ENCODE measurements around the gene CORIN. TPM values are rescaled to one million over a fixed set of nuclear protein-coding genes. Genes with fewer than 3 reads are reported as not detected.
A peak's percentile ranks its signal among the peaks of the same experiment; 100 is the strongest.

CORIN gene
- total RNA-seq, 2 experiments from 2014 or later: 0.29 to 0.34 TPM

DNA sequence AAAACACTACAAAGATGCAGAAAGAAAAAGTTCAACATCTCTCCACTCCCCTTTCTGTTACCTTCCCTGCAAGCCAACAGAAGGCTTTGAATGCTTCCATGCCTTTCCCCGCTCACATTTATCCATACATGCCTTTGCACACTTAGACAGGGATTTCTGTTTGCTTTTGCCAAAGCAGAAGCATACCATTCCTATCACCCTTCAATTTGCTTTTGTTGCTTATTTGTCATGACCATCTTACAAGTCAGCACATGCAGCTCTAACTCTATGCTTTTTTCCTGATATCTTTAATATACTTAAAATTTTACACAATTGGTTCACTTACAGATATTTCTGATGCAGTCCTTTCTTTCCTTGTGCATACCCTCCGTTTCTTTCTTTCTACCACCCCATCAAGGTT, 169.6 kb downstream of the CORIN start:
- no peak for DNase-seq
- Mint-ChIP-seq H3K9me3 (no peaks in the 10 kb centered on the region), H3K27ac (no peak overlapping the region), H3K4me3 (no peak overlapping the region), H3K36me3 (ENCODE audit: low read depth) (no peaks in the 10 kb centered on the region), H3K27me3 (peaks cover 10% of the 10 kb centered on the region), H3K4me1 (ENCODE audit: low read depth) (no peaks in the 10 kb centered on the region)
- no peak for ATAC-seq
- TF ChIP-seq, protein P1, sequence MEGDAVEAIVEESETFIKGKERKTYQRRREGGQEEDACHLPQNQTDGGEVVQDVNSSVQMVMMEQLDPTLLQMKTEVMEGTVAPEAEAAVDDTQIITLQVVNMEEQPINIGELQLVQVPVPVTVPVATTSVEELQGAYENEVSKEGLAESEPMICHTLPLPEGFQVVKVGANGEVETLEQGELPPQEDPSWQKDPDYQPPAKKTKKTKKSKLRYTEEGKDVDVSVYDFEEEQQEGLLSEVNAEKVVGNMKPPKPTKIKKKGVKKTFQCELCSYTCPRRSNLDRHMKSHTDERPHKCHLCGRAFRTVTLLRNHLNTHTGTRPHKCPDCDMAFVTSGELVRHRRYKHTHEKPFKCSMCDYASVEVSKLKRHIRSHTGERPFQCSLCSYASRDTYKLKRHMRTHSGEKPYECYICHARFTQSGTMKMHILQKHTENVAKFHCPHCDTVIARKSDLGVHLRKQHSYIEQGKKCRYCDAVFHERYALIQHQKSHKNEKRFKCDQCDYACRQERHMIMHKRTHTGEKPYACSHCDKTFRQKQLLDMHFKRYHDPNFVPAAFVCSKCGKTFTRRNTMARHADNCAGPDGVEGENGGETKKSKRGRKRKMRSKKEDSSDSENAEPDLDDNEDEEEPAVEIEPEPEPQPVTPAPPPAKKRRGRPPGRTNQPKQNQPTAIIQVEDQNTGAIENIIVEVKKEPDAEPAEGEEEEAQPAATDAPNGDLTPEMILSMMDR (IDR thresholded peaks at IDR 0.05): no peak
- CTCF ChIA-PET: interaction anchor here (0.6 to 3.0 kb wide), 17 partner anchors 11 to 380 kb away, joined by 3 to 17 read pairs (median 4); partner anchors contain the start of gene CORIN
- POLR2A ChIA-PET: no interaction called here
- intact Hi-C loops (cut with micrococcal nuclease): no loop called here

DNA sequence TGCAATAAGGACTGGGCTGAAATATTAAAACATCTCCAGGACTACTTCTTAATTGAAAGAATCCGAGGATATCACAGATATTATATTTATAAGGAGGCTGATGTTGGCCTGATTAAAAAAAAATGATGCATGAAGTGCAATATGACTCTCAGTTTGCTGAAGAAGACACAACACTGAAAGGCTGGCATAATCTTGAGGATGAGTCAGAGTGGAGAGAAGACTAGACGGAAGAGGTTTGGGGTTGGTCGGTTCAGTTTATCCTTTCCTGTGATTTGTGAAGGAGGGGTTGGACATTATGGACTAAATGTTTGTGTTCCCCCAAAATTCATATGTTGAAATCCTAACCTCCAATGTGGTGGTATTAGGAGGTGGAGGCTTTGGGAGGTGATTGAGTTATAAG, 170.3 kb downstream of the CORIN start:
- no peaks in the 10 kb centered on the region for H3K4me1 Mint-ChIP-seq (ENCODE audit: low read depth)
- POLR2A ChIA-PET: no interaction called here
- H3K27ac Mint-ChIP-seq: no peak overlapping the region
- CTCF ChIA-PET: interaction anchor here (1.5 kb wide), 1 partner anchor 169 kb away, joined by 14 read pairs; the partner anchor contains the start of gene CORIN
- H3K36me3 Mint-ChIP-seq (ENCODE audit: low read depth): no peaks in the 10 kb centered on the region
- H3K9me3 Mint-ChIP-seq: no peaks in the 10 kb centered on the region
- H3K4me3 Mint-ChIP-seq: no peak overlapping the region
- peaks cover 10% of the 10 kb centered on the region for H3K27me3 Mint-ChIP-seq
- intact Hi-C loops (cut with micrococcal nuclease): no loop called here
- ATAC-seq: no peak
- DNase-seq: no peak
- TF ChIP-seq, protein P1 (IDR thresholded peaks at IDR 0.05): no peak

DNA sequence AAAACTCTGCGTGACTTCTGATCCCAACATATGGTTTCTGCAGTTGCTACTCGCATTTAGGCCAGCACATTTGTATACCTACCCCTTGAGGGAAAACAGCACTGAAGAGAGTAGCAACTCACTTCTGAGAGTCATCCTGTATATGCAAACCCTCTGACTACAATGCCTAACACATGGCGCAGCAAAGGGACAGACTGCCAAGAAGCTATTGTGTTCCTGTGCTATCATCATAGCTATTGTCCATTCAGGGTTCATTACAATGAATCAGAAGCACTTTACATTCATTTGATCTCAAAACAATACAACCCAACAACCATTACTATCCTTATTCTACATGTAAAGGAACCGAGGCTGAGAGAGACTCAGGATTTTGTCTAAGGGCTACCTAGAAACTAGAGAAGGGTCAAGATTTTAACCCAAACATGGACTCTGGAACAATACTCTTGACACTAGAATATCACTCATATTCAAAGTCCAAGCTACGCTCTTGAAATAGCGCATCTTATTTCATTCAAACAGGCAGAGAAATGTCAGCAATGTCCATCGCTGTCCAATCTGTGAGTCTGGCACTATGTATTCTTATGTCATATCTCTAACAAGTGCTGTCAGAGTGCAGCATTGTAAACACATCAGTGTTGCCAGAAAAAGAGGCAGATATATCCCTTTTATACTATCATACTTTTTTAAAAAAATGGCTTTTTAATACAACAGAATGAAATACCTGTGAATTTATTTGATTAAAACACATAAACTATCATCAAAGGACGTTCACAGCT, 173.6 kb downstream of the CORIN start:
- ChIA-PET CTCF (interaction anchor here (1.2 to 1.6 kb wide), 3 partner anchors 9 to 14 kb away, joined by 3 to 8 read pairs (median 4); no protein-coding TSS in a partner anchor), POLR2A (no interaction called here)
- TF ChIP-seq, protein P1 (IDR thresholded peaks at IDR 0.05): no peak
- peaks cover 10% of the 10 kb centered on the region for H3K27me3 Mint-ChIP-seq
- H3K9me3 Mint-ChIP-seq: no peaks in the 10 kb centered on the region
- DNase-seq: no peak
- no peak for ATAC-seq
- intact Hi-C loops (cut with micrococcal nuclease): no loop called here
- no peak overlapping the region for H3K4me3 Mint-ChIP-seq
- H3K36me3 Mint-ChIP-seq (ENCODE audit: low read depth): no peaks in the 10 kb centered on the region
- H3K4me1 Mint-ChIP-seq (ENCODE audit: low read depth): no peaks in the 10 kb centered on the region
- no peak overlapping the region for H3K27ac Mint-ChIP-seq

DNA sequence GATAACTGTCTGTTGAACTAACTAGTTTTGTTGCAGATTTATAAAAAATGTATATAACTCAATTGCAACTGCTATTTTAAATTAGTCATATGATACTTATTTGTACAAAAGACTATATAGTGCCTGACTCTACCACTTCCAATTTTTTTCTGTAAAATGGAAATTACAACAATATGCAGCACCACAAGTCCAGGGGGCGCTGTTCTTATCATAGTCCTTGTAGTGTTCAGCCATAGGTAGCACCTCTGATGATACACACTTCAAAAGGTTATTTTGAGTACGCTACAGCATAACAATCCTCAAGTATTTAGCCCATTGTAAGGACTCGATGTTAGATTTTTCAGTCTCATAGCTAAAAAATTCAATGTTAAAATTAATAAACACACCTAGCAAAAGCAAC, 174.9 kb downstream of the CORIN start:
- TF ChIP-seq, protein P1 (IDR thresholded peaks at IDR 0.05): peak; percentile 54
- Mint-ChIP-seq H3K36me3 (ENCODE audit: low read depth) (no peaks in the 10 kb centered on the region), H3K27me3 (peaks cover 10% of the 10 kb centered on the region), H3K9me3 (no peaks in the 10 kb centered on the region), H3K4me1 (ENCODE audit: low read depth) (no peaks in the 10 kb centered on the region), H3K27ac (no peak overlapping the region), H3K4me3 (no peak overlapping the region)
- intact Hi-C loops (cut with micrococcal nuclease): no loop called here
- no peak for ATAC-seq
- ChIA-PET CTCF (interaction anchor here (0.7 to 1.6 kb wide), 7 partner anchors 8 to 173 kb away, joined by 3 to 5 read pairs (median 3); no protein-coding TSS in a partner anchor), POLR2A (no interaction called here)
- peak; percentile 72 for DNase-seq

DNA sequence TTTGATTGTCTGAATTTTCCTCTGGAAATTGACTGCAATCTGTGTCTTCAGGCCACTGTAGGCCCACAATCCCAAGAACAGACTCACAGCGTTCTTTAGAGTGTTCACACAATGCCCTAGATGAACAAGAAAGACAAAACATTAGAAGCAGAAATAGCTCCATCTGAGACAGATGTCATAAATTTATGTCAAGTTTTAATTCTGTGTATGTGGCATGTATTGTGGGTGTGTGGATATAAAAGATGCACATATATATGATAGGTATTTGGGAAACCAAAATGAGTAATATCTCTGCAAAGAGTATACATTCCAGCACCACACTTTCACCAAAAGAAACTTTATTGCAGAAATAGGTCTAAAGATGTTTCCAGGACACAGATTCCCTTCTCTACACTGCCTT, 176.1 kb downstream of the CORIN start:
- H3K9me3 Mint-ChIP-seq: no peaks in the 10 kb centered on the region
- DNase-seq: no peak
- H3K4me1 Mint-ChIP-seq (ENCODE audit: low read depth): peaks cover under 1% of the 10 kb centered on the region
- intact Hi-C loops (cut with micrococcal nuclease): no loop called here
- CTCF ChIA-PET: interaction anchor here (1.6 kb wide), 1 partner anchor 13 kb away, joined by 5 read pairs; no protein-coding TSS in a partner anchor
- H3K4me3 Mint-ChIP-seq: no peak overlapping the region
- no peaks in the 10 kb centered on the region for H3K36me3 Mint-ChIP-seq (ENCODE audit: low read depth)
- no peak overlapping the region for H3K27ac Mint-ChIP-seq
- TF ChIP-seq, protein P1 (IDR thresholded peaks at IDR 0.05): no peak
- POLR2A ChIA-PET: no interaction called here
- ATAC-seq: no peak
- peaks cover 8% of the 10 kb centered on the region for H3K27me3 Mint-ChIP-seq

All from activated CD8-positive, alpha-beta T cell treated with anti-CD3 and anti-CD28 coated beads for 36 hours (primary cell).